ENCODE results near the gene AGPAT3. TPM values are rescaled to one million over a fixed set of nuclear protein-coding genes. Genes with fewer than 3 reads are reported as not detected.

The AGPAT3 gene
- total RNA-seq, 5 donors from 2014 or later (not counting 1 experiment from before 2014, with no cell fraction given) = 48.4 to 77.2 (median 65.1) TPM

- ATAC-seq (replicated peaks in 1 of 4) (no peak), DNase-seq (no peak)
- Histone ChIP-seq H3K4me3 (ENCODE audit: control insufficient read depth in 1 of 2, extremely low read depth in 1 of 2, low read length in 1 of 2) (no peak overlapping the region), H3K27me3 (replicated peaks in 1 of 2; ENCODE audit: control insufficient read depth in 2 of 2, extremely low read depth in 1 of 2, insufficient read depth in 2 of 2, low read length in 1 of 2) (no peaks in the 10 kb centered on the region), H3K27ac (ENCODE audit: low read length) (no peak overlapping the region), H3K4me1 (ENCODE audit: control insufficient read depth in 1 of 2, extremely low read depth in 1 of 2, insufficient read depth in 2 of 2, low read length in 2 of 2) (no peaks in the 10 kb centered on the region), H3K9me3 (no peaks in the 10 kb centered on the region), H3K36me3 (ENCODE audit: control insufficient read depth in 2 of 2, extremely low read depth in 1 of 2, insufficient read depth in 1 of 2, low read length in 1 of 2) (peaks cover 12 to 20% of the 10 kb centered on the region in 2 donors)
- peaks cover 31% of the 10 kb centered on the region for H3K36me3 Mint-ChIP-seq
- H3K9me3 Mint-ChIP-seq = no peaks in the 10 kb centered on the region
- H3K27ac Mint-ChIP-seq = peak overlapping the region in 1 of 2 donors; percentile 8
- ChIA-PET POLR2A (no interaction called here), CTCF (no interaction called here)
- WGBS (ENCODE audit: insufficient coverage) = 95% methylated on average over 16 of the region's 23 CpGs
- peaks cover 18 to 41% (median 33%) of the 10 kb centered on the region in 3 donors for H3K4me1 Mint-ChIP-seq
- H3K27me3 Mint-ChIP-seq = no peaks in the 10 kb centered on the region
- no peak overlapping the region for H3K4me3 Mint-ChIP-seq
These were observed 34.5 kb downstream of the AGPAT3 start for GRCh38 chr21:43899307-43900077.

GRCh38 chr21:43900078-43900385 lies 35.0 kb downstream of the AGPAT3 start:
- Mint-ChIP-seq H3K27ac (no peak overlapping the region), H3K27me3 (no peaks in the 10 kb centered on the region), H3K4me3 (no peak overlapping the region), H3K9me3 (no peaks in the 10 kb centered on the region), H3K4me1 (peaks cover 18 to 40% (median 31%) of the 10 kb centered on the region in 3 donors), H3K36me3 (peaks cover 34% of the 10 kb centered on the region)
- Histone ChIP-seq H3K9me3 (no peaks in the 10 kb centered on the region), H3K27ac (ENCODE audit: low read length) (no peak overlapping the region), H3K27me3 (replicated peaks in 1 of 2; ENCODE audit: control insufficient read depth in 2 of 2, extremely low read depth in 1 of 2, insufficient read depth in 2 of 2, low read length in 1 of 2) (no peaks in the 10 kb centered on the region), H3K4me1 (ENCODE audit: control insufficient read depth in 1 of 2, extremely low read depth in 1 of 2, insufficient read depth in 2 of 2, low read length in 2 of 2) (no peaks in the 10 kb centered on the region), H3K36me3 (ENCODE audit: control insufficient read depth in 2 of 2, extremely low read depth in 1 of 2, insufficient read depth in 1 of 2, low read length in 1 of 2) (peaks cover 15 to 24% of the 10 kb centered on the region in 2 donors), H3K4me3 (ENCODE audit: control insufficient read depth in 1 of 2, extremely low read depth in 1 of 2, low read length in 1 of 2) (no peak overlapping the region)
- ChIA-PET CTCF (no interaction called here), POLR2A (no interaction called here)
- ATAC-seq (replicated peaks in 1 of 4) (no peak), DNase-seq (no peak)
- 100% methylated on average over 1 of the region's 1 CpG for WGBS (ENCODE audit: insufficient coverage)

GRCh38 chr21:43900690-43901089 lies 35.7 kb downstream of the AGPAT3 start:
- WGBS (ENCODE audit: insufficient coverage) = 100% methylated on average over 5 of the region's 6 CpGs
- Mint-ChIP-seq H3K36me3 (peaks cover 36% of the 10 kb centered on the region), H3K27me3 (no peaks in the 10 kb centered on the region), H3K4me1 (peaks cover 18 to 42% (median 32%) of the 10 kb centered on the region in 3 donors), H3K4me3 (no peak overlapping the region), H3K27ac (peak overlapping the region in 1 of 2 donors; percentile 23), H3K9me3 (no peaks in the 10 kb centered on the region)
- no peak for DNase-seq
- Histone ChIP-seq H3K27me3 (replicated peaks in 1 of 2; ENCODE audit: control insufficient read depth in 2 of 2, extremely low read depth in 1 of 2, insufficient read depth in 2 of 2, low read length in 1 of 2) (no peaks in the 10 kb centered on the region), H3K36me3 (ENCODE audit: control insufficient read depth in 2 of 2, extremely low read depth in 1 of 2, insufficient read depth in 1 of 2, low read length in 1 of 2) (peaks cover 15 to 29% of the 10 kb centered on the region in 2 donors), H3K4me1 (ENCODE audit: control insufficient read depth in 1 of 2, extremely low read depth in 1 of 2, insufficient read depth in 2 of 2, low read length in 2 of 2) (no peaks in the 10 kb centered on the region), H3K4me3 (ENCODE audit: control insufficient read depth in 1 of 2, extremely low read depth in 1 of 2, low read length in 1 of 2) (no peak overlapping the region), H3K27ac (ENCODE audit: low read length) (no peak overlapping the region), H3K9me3 (no peaks in the 10 kb centered on the region)
- ChIA-PET POLR2A (interaction anchor here in 1 of 2 donors (0.6 kb wide), 1 partner anchor 15 kb away, joined by 8 read pairs; no protein-coding TSS in a partner anchor), CTCF (no interaction called here)
- no peak for ATAC-seq (replicated peaks in 1 of 4)

GRCh38 chr21:43902441-43902840 lies 37.4 kb downstream of the AGPAT3 start:
- Mint-ChIP-seq H3K36me3 (peaks cover 46% of the 10 kb centered on the region), H3K27ac (peak overlapping the region in 1 of 2 donors; percentile 69), H3K4me3 (no peak overlapping the region), H3K4me1 (peaks cover 18 to 45% (median 30%) of the 10 kb centered on the region in 3 donors), H3K9me3 (no peaks in the 10 kb centered on the region), H3K27me3 (no peaks in the 10 kb centered on the region)
- CTCF ChIA-PET = interaction anchor here in 1 of 2 donors (0.7 kb wide), 1 partner anchor 84 kb away, joined by 3 read pairs; no protein-coding TSS in a partner anchor
- POLR2A ChIA-PET = no interaction called here
- no peak for DNase-seq
- Histone ChIP-seq H3K27me3 (replicated peaks in 1 of 2; ENCODE audit: control insufficient read depth in 2 of 2, extremely low read depth in 1 of 2, insufficient read depth in 2 of 2, low read length in 1 of 2) (no peaks in the 10 kb centered on the region), H3K36me3 (ENCODE audit: control insufficient read depth in 2 of 2, extremely low read depth in 1 of 2, insufficient read depth in 1 of 2, low read length in 1 of 2) (peaks cover 15 to 39% of the 10 kb centered on the region in 2 donors), H3K4me1 (ENCODE audit: control insufficient read depth in 1 of 2, extremely low read depth in 1 of 2, insufficient read depth in 2 of 2, low read length in 2 of 2) (no peaks in the 10 kb centered on the region), H3K4me3 (ENCODE audit: control insufficient read depth in 1 of 2, extremely low read depth in 1 of 2, low read length in 1 of 2) (no peak overlapping the region), H3K9me3 (no peaks in the 10 kb centered on the region), H3K27ac (ENCODE audit: low read length) (no peak overlapping the region)
- 100% methylated on average over 1 of the region's 6 CpGs for WGBS (ENCODE audit: insufficient coverage)
- no peak for ATAC-seq (replicated peaks in 1 of 4)

GRCh38 chr21:43903451-43904091 lies 38.5 kb downstream of the AGPAT3 start:
- ChIA-PET CTCF (no interaction called here), POLR2A (interaction anchor here in 1 of 2 donors (0.6 kb wide), 1 partner anchor 1295 kb away, joined by 4 read pairs; no protein-coding TSS in a partner anchor)
- Histone ChIP-seq H3K9me3 (no peaks in the 10 kb centered on the region), H3K27me3 (replicated peaks in 1 of 2; ENCODE audit: control insufficient read depth in 2 of 2, extremely low read depth in 1 of 2, insufficient read depth in 2 of 2, low read length in 1 of 2) (no peaks in the 10 kb centered on the region), H3K27ac (ENCODE audit: low read length) (no peak overlapping the region), H3K4me3 (ENCODE audit: control insufficient read depth in 1 of 2, extremely low read depth in 1 of 2, low read length in 1 of 2) (no peak overlapping the region), H3K4me1 (ENCODE audit: control insufficient read depth in 1 of 2, extremely low read depth in 1 of 2, insufficient read depth in 2 of 2, low read length in 2 of 2) (no peaks in the 10 kb centered on the region), H3K36me3 (ENCODE audit: control insufficient read depth in 2 of 2, extremely low read depth in 1 of 2, insufficient read depth in 1 of 2, low read length in 1 of 2) (peaks cover 19 to 39% of the 10 kb centered on the region in 2 donors)
- H3K4me1 Mint-ChIP-seq = peaks cover 18 to 39% (median 28%) of the 10 kb centered on the region in 3 donors
- H3K9me3 Mint-ChIP-seq = no peaks in the 10 kb centered on the region
- no peak for ATAC-seq (replicated peaks in 1 of 4)
- H3K36me3 Mint-ChIP-seq = peaks cover 38% of the 10 kb centered on the region
- H3K4me3 Mint-ChIP-seq = no peak overlapping the region
- WGBS (ENCODE audit: insufficient coverage) = 96% methylated on average over 21 of the region's 26 CpGs
- H3K27me3 Mint-ChIP-seq = no peaks in the 10 kb centered on the region
- DNase-seq = no peak
- H3K27ac Mint-ChIP-seq = no peak overlapping the region

GRCh38 chr21:43904331-43904781 lies 39.3 kb downstream of the AGPAT3 start:
- WGBS (ENCODE audit: insufficient coverage) = 96% methylated on average over 13 of the region's 14 CpGs
- Mint-ChIP-seq H3K4me3 (no peak overlapping the region), H3K9me3 (no peaks in the 10 kb centered on the region), H3K36me3 (peaks cover 33% of the 10 kb centered on the region), H3K27ac (no peak overlapping the region), H3K4me1 (peaks cover 14 to 39% (median 25%) of the 10 kb centered on the region in 3 donors), H3K27me3 (no peaks in the 10 kb centered on the region)
- CTCF ChIA-PET = no interaction called here
- POLR2A ChIA-PET = no interaction called here
- H3K4me3 ChIP-seq (ENCODE audit: control insufficient read depth in 1 of 2, extremely low read depth in 1 of 2, low read length in 1 of 2) = no peak overlapping the region
- DNase-seq = no peak
- ATAC-seq (replicated peaks in 1 of 4) = no peak
- peaks cover 19 to 36% of the 10 kb centered on the region in 2 donors for H3K36me3 ChIP-seq (ENCODE audit: control insufficient read depth in 2 of 2, extremely low read depth in 1 of 2, insufficient read depth in 1 of 2, low read length in 1 of 2)
- no peaks in the 10 kb centered on the region for H3K9me3 ChIP-seq
- no peak overlapping the region for H3K27ac ChIP-seq (ENCODE audit: low read length)
- H3K27me3 ChIP-seq (replicated peaks in 1 of 2; ENCODE audit: control insufficient read depth in 2 of 2, extremely low read depth in 1 of 2, insufficient read depth in 2 of 2, low read length in 1 of 2) = no peaks in the 10 kb centered on the region
- H3K4me1 ChIP-seq (ENCODE audit: control insufficient read depth in 1 of 2, extremely low read depth in 1 of 2, insufficient read depth in 2 of 2, low read length in 2 of 2) = no peaks in the 10 kb centered on the region

All from T-cell (primary cell).